MM.1S (cell line): ENCODE data around the gene MPND.

Source experiments
- EZH2 ChIP-seq: fragments of 300-600 bp; sonication (generic); optimal IDR thresholded peaks from 2 replicates; pipeline ENCODE3; 2017; ENCODE audit warnings: low read depth, mild to moderate bottlenecking, antibody characterized with exemption, low read length, mixed read lengths
- EZH2phosphoT487 ChIP-seq: fragments of 300-600 bp; sonication (generic); IDR thresholded peaks from 2 replicates; pipeline ENCODE4 v1.6.1; 2018; ENCODE audit warnings: antibody characterized with exemption, low read length
- TF ChIP-seq, protein P1 (sequence below): fragments of 300-600 bp; sonication (generic); IDR thresholded peaks from 2 replicates; pipeline ENCODE4 v1.5.1; 2016; ENCODE audit warnings: antibody characterized with exemption, low read length, mixed read lengths

DNA sequence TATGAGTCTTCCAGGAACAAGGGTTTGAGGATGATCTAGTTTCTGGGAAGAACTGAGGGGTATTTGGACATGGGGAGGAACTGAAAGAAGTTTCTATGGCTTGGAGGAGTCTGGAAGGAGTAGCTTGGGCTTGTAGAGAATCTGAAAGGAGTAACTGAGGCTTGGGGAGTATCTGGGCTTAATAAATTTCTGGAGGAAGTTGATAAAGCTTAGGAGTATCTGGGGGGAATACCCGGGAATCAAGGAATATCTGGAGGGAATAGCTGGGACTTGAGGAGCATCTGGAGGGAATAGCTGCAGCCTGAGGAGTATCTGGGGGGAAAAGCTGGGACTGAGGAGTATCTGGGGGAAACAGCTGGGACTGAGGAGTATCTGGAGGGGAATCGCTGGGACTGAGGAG lies 22.9 kb upstream of the MPND start:
- TF ChIP-seq, protein P1, sequence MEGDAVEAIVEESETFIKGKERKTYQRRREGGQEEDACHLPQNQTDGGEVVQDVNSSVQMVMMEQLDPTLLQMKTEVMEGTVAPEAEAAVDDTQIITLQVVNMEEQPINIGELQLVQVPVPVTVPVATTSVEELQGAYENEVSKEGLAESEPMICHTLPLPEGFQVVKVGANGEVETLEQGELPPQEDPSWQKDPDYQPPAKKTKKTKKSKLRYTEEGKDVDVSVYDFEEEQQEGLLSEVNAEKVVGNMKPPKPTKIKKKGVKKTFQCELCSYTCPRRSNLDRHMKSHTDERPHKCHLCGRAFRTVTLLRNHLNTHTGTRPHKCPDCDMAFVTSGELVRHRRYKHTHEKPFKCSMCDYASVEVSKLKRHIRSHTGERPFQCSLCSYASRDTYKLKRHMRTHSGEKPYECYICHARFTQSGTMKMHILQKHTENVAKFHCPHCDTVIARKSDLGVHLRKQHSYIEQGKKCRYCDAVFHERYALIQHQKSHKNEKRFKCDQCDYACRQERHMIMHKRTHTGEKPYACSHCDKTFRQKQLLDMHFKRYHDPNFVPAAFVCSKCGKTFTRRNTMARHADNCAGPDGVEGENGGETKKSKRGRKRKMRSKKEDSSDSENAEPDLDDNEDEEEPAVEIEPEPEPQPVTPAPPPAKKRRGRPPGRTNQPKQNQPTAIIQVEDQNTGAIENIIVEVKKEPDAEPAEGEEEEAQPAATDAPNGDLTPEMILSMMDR = no peak
- no peak for TF ChIP-seq EZH2phosphoT487
- no peak for TF ChIP-seq EZH2
